GM19193 (cell line): ENCODE data around the gene BRD3.

Experiments used
- POLR2A ChIP-seq: IDR thresholded peaks from 4 replicates; pipeline ENCODE4 v1.6.1; 2011; ENCODE audit not compliant: insufficient read depth, insufficient read length; ENCODE audit errors: extremely low read depth

The BRD3 gene

GRCh38 chr9:134028076-134028475, 39.8 kb downstream of the BRD3 start:
- no peak for TF ChIP-seq POLR2A

- TF ChIP-seq POLR2A, result no peak
These were observed 40.3 kb downstream of the BRD3 start for GRCh38 chr9:134027561-134027960.

- TF ChIP-seq POLR2A, result no peak
These were observed 40.8 kb downstream of the BRD3 start for GRCh38 chr9:134026981-134027380.

- no peak for TF ChIP-seq POLR2A
These were observed 41.2 kb downstream of the BRD3 start for GRCh38 chr9:134026581-134026980.

GRCh38 chr9:134025606-134026541, 42.0 kb downstream of the BRD3 start:
- TF ChIP-seq POLR2A, result no peak

GRCh38 chr9:134024828-134025605, 42.8 kb downstream of the BRD3 start, which contains the start of gene BRD3OS:
BRD3OS (plus strand) TSS chr9:134025481; CDS start chr9:134026748, 1,267 bp downstream.
- no peak for TF ChIP-seq POLR2A

GRCh38 chr9:134024214-134024792, 43.5 kb downstream of the BRD3 start:
- no peak for TF ChIP-seq POLR2A

- no peak for TF ChIP-seq POLR2A
These were observed 52.9 kb downstream of the BRD3 start for GRCh38 chr9:134014946-134015345.

- TF ChIP-seq POLR2A, result no peak
These were observed 56.4 kb downstream of the BRD3 start for GRCh38 chr9:134011401-134011800.

GRCh38 chr9:134010310-134011173, 57.3 kb downstream of the BRD3 start:
- TF ChIP-seq POLR2A, result no peak

- TF ChIP-seq POLR2A, result no peak
These were observed 60.3 kb downstream of the BRD3 start for GRCh38 chr9:134007571-134007970.

- no peak for TF ChIP-seq POLR2A
These were observed 60.7 kb downstream of the BRD3 start for GRCh38 chr9:134007150-134007549.

GRCh38 chr9:134005381-134005780, 62.4 kb downstream of the BRD3 start:
- no peak for TF ChIP-seq POLR2A

- no peak for TF ChIP-seq POLR2A
These were observed 62.9 kb downstream of the BRD3 start for GRCh38 chr9:134004881-134005280.

GRCh38 chr9:134004131-134004873, 63.5 kb downstream of the BRD3 start:
- no peak for TF ChIP-seq POLR2A
